GM23338 (cell line): ENCODE measurements around the gene DNAAF5. TPM values are rescaled to one million over a fixed set of nuclear protein-coding genes. Genes with fewer than 3 reads are reported as not detected.
A peak's percentile ranks its signal among the peaks of the same experiment; 100 is the strongest.

ENCODE experiments used
- ATAC-seq: fragments of 200-7000 bp; cut with Tn5 transposase; 3 replicates; pipeline ENCODE4 v1.9.1; 2020
- DNase-seq: peaks from one replicate; pipeline ENCODE4 v3.0.0-alpha.2; 2015; ENCODE audit warnings: low spot score
- H2AFZ ChIP-seq: fragments of 200-600 bp; sonication (generic); 2 replicates; pipeline ENCODE4 v1.8.0; 2016; ENCODE audit warnings: antibody characterized with exemption, mild to moderate bottlenecking, moderate library complexity
- H3F3A ChIP-seq: fragments of 200-600 bp; sonication (generic); replicated peaks from 2 replicates; pipeline ENCODE4 v1.8.0; 2017; ENCODE audit warnings: antibody characterized with exemption, mixed run types, low read depth
- H3K27ac ChIP-seq: fragments of 200-600 bp; sonication (generic); 2 replicates; pipeline ENCODE4 v1.6.1; 2016; ENCODE audit warnings: low read depth
- H3K27me3 ChIP-seq: fragments of 200-600 bp; sonication (generic); 2 replicates; pipeline ENCODE4 v1.8.0; 2016; ENCODE audit warnings: mild to moderate bottlenecking, mixed run types, moderate library complexity; ENCODE audit not compliant: insufficient read depth
- H3K36me3 ChIP-seq: fragments of 200-600 bp; sonication (generic); 2 replicates; pipeline ENCODE4 v1.8.0; 2016; ENCODE audit warnings: mild to moderate bottlenecking; ENCODE audit not compliant: insufficient read depth
- H3K4me1 ChIP-seq: fragments of 200-600 bp; sonication (generic); 2 replicates; pipeline ENCODE4 v1.8.0; 2016; ENCODE audit warnings: mild to moderate bottlenecking, moderate library complexity; ENCODE audit not compliant: insufficient read depth
- H3K4me2 ChIP-seq: fragments of 200-600 bp; sonication (generic); 2 replicates; pipeline ENCODE4 v1.7.1; 2017; ENCODE audit warnings: mixed run types
- H3K4me3 ChIP-seq: fragments of 200-600 bp; sonication (generic); 2 replicates; pipeline ENCODE4 v1.6.1; 2016; ENCODE audit warnings: mixed run types
- H3K79me2 ChIP-seq: fragments of 200-600 bp; sonication (generic); replicated peaks from 2 replicates; pipeline ENCODE4 v1.8.0; 2017; ENCODE audit warnings: mild to moderate bottlenecking; ENCODE audit not compliant: insufficient read depth
- H3K9me2 ChIP-seq: fragments of 200-600 bp; sonication (generic); 2 replicates; pipeline ENCODE4 v1.8.0; 2017; ENCODE audit not compliant: insufficient read depth
- H4K20me1 ChIP-seq: fragments of 200-600 bp; sonication (generic); replicated peaks from 2 replicates; pipeline ENCODE4 v1.8.0; 2017; ENCODE audit warnings: mild to moderate bottlenecking; ENCODE audit not compliant: insufficient read depth
- H3K27ac Mint-ChIP-seq: 2 replicates; pipeline ENCODE4 v1.8.0; 2020; ENCODE audit warnings: inconsistent platforms, mild to moderate bottlenecking, moderate library complexity, mixed read lengths
- H3K27me3 Mint-ChIP-seq: 3 replicates; pipeline ENCODE4 v1.8.0; 2022; ENCODE audit warnings: low read depth, mild to moderate bottlenecking, moderate library complexity, mixed read lengths, inconsistent platforms; ENCODE audit not compliant: insufficient read depth, poor library complexity
- H3K36me3 Mint-ChIP-seq: 3 replicates; pipeline ENCODE4 v1.8.0; 2021; ENCODE audit warnings: low read depth, mild to moderate bottlenecking, inconsistent platforms, moderate library complexity, mixed read lengths
- H3K4me1 Mint-ChIP-seq: 3 replicates; pipeline ENCODE4 v1.8.0; 2020; ENCODE audit warnings: mild to moderate bottlenecking, inconsistent platforms, mixed read lengths
- H3K4me3 Mint-ChIP-seq: 3 replicates; pipeline ENCODE4 v1.8.0; 2021; ENCODE audit warnings: moderate library complexity, mild to moderate bottlenecking, inconsistent platforms, mixed read lengths
- H3K9me3 Mint-ChIP-seq: 3 replicates; pipeline ENCODE4 v1.8.0; 2020; ENCODE audit warnings: moderate library complexity, mild to moderate bottlenecking, inconsistent platforms, mixed read lengths
- CREB1 ChIP-seq: fragments of 250-450 bp; sonication (Bioruptor Pico); IDR thresholded peaks from 2 replicates; pipeline ENCODE4 v1.5.0; 2020; ENCODE audit warnings: low read depth, mild to moderate bottlenecking, moderate library complexity
- CTCF ChIP-seq, 2 experiments: fragments of 200-600 bp in 1 of 2; sonication (generic) in 1 of 2; conservative IDR thresholded peaks; 2 replicates each; pipeline versions ENCODE4 v1.5.1 to v1.6.1; 2016 to 2017; ENCODE audit warnings: antibody characterized with exemption in 2 of 2, low read depth in 2 of 2, mild to moderate bottlenecking in 2 of 2, moderate library complexity in 1 of 2
- ETS1 ChIP-seq: IDR thresholded peaks from 2 replicates; pipeline ENCODE4 v1.6.1; 2016; ENCODE audit warnings: antibody characterized with exemption
- EZH2 ChIP-seq: fragments of 200-600 bp; sonication (generic); IDR thresholded peaks from one replicate; pipeline ENCODE4 v1.8.0; 2017; ENCODE audit warnings: antibody characterized with exemption, mild to moderate bottlenecking, low read depth; ENCODE audit not compliant: unreplicated experiment
- EZH2phosphoT487 ChIP-seq: fragments of 200-600 bp; sonication (generic); IDR thresholded peaks from one replicate; pipeline ENCODE4 v1.8.1; 2018; ENCODE audit warnings: antibody characterized with exemption; ENCODE audit not compliant: unreplicated experiment
- JUNB ChIP-seq: IDR thresholded peaks from one replicate; pipeline ENCODE4 v1.6.1; 2016; ENCODE audit warnings: antibody characterized with exemption; ENCODE audit not compliant: unreplicated experiment
- NANOG ChIP-seq: IDR thresholded peaks from 2 replicates; pipeline ENCODE4 v1.6.1; 2016; ENCODE audit warnings: antibody characterized with exemption, borderline replicate concordance
- POLR2AphosphoS5 ChIP-seq: IDR thresholded peaks from 2 replicates; pipeline ENCODE4 v1.6.1; 2016; ENCODE audit warnings: antibody characterized with exemption, low read depth
- REST ChIP-seq: IDR thresholded peaks from one replicate; pipeline ENCODE4 v1.6.1; 2018; ENCODE audit warnings: antibody characterized with exemption; ENCODE audit not compliant: unreplicated experiment
- STAT1 ChIP-seq: IDR thresholded peaks from one replicate; pipeline ENCODE4 v1.6.1; 2016; ENCODE audit warnings: antibody characterized with exemption; ENCODE audit not compliant: unreplicated experiment
- ZNF114 ChIP-seq: fragments of 250-450 bp; sonication (Bioruptor Pico); IDR thresholded peaks from 2 replicates; pipeline ENCODE4 v1.5.0; 2020; ENCODE audit warnings: mild to moderate bottlenecking, moderate library complexity
- ZNF331 ChIP-seq: fragments of 250-450 bp; sonication (Bioruptor Pico); IDR thresholded peaks from 2 replicates; pipeline ENCODE4 v1.5.0; 2020; ENCODE audit warnings: low read depth, mild to moderate bottlenecking, moderate library complexity
- ZNF462 ChIP-seq: fragments of 250-450 bp; sonication (Bioruptor Pico); IDR thresholded peaks from 2 replicates; pipeline ENCODE4 v1.5.0; 2020; ENCODE audit warnings: mild to moderate bottlenecking, moderate library complexity
- polyA plus RNA-seq: library from polyadenylated mRNA; unstranded; fragments of >200 nt; fragmentation: Nextera tagmentation; extraction: Ambion mirVana; gene quantifications from 2 replicates; pipeline ENCODE4 v1.2.1, GENCODE V29; 2016
- total RNA-seq: library from RNA; depleted of rRNA; stranded (reverse); fragments of >200 nt; shearing (Covaris generic); gene quantifications from 2 replicates; pipeline ENCODE4 v1.2.3, GENCODE V29; 2014

The DNAAF5 gene
- total and polyA plus RNA-seq, 2 experiments from 2014 or later: 20.4 to 86.7 TPM

DNA sequence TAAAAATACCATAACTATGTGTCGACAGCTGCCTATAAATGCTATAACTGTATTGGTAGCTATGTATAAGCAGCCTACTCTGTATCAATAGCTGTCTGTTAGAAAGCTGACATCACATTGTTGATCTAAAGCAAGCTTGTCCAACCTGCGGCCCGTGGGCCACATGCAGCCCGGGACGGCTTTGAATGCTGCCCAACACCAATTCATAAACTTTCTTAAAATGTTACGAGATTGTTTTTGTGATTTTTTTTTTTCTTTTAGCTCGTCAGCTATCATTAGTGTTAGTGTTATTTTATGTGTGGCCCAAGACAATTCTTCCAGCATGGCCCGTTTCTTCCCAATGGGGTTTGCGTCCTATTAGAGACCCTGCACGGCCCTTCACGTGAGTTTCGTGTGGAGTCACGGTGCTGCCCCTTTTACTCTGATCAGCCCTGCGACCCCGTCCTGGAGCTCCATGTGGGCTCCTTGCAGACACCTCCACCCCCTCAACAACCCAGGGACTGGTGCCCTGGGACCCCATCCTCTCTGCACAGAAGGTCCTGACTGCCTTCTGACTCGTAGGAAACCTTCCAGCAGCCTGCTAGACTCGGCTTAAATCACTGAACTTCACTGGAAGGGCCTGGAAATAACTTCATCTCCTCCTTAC lies 5.1 kb downstream of the DNAAF5 start:
- H3K9me3 Mint-ChIP-seq: no peaks in the 10 kb centered on the region; the same call in 2 of the 3 replicates
- peaks cover 9% of the 10 kb centered on the region; the same call in 1 of the 2 replicates for H4K20me1 ChIP-seq
- no peak overlapping the region for H3K4me3 ChIP-seq
- H3K27ac Mint-ChIP-seq: peak overlapping the region; percentile 64; the same call in 1 of the 2 replicates
- ATAC-seq: no peak
- H3K4me1 Mint-ChIP-seq: peaks cover 9% of the 10 kb centered on the region
- no peak for DNase-seq
- H3K4me3 Mint-ChIP-seq: no peak overlapping the region; the same call in 2 of the 3 replicates
- H3K9me2 ChIP-seq: no peaks in the 10 kb centered on the region
- H3K27me3 ChIP-seq: no peaks in the 10 kb centered on the region
- H3K27me3 Mint-ChIP-seq: peaks cover 6% of the 10 kb centered on the region
- no peaks in the 10 kb centered on the region; the same call in 1 of the 2 replicates for H3K4me1 ChIP-seq
- no peak overlapping the region for H2AFZ ChIP-seq
- H3K36me3 ChIP-seq: peaks cover 3% of the 10 kb centered on the region; the same call in 1 of the 2 replicates
- peaks cover 83% of the 10 kb centered on the region for H3K79me2 ChIP-seq
- 0 out of 2 replicates have a peak overlapping the region, but pooled peaks have one; percentile 39 for H3K27ac ChIP-seq
- H3K36me3 Mint-ChIP-seq: peaks cover 21% of the 10 kb centered on the region
- no peaks in the 10 kb centered on the region for H3F3A ChIP-seq
- no peak overlapping the region for H3K4me2 ChIP-seq
- TF ChIP-seq ZNF462 (CRISPR knock-in tag) (no peak), JUNB (no peak), CREB1 (CRISPR knock-in tag) (no peak), CTCF (conservative IDR thresholded peaks at IDR 0.05; ENCODE audit: low read depth in 2 of 2) (no peak), ZNF331 (CRISPR knock-in tag) (no peak), EZH2 (no peak), ZNF114 (no peak), EZH2phosphoT487 (no peak), STAT1 (no peak), REST (no peak), ETS1 (no peak), POLR2AphosphoS5 (no peak), NANOG (no peak)
